AG04450 (cell line): ENCODE measurements around the gene HIVEP3. TPM values are rescaled to one million over a fixed set of nuclear protein-coding genes. Genes with fewer than 3 reads are reported as not detected.

ENCODE experiments used
- CTCF ChIA-PET: fragments of 300-600, 350-600 bp; formaldehyde crosslinking; extraction: SDS; loops from one replicate; lab custom pipeline; 2022; ENCODE audit warnings: antibody characterized with exemption, inconsistent platforms; lab: Charles Lee
- POLR2A ChIA-PET: fragments of 350-600 bp; formaldehyde crosslinking; extraction: SDS; loops from one replicate; lab custom pipeline; 2021; ENCODE audit warnings: antibody characterized with exemption, inconsistent platforms; lab: Yijun Ruan, JAX
- DNase-seq: peaks from one replicate; pipeline ENCODE4 v3.0.0-alpha.2; 2011; ENCODE audit warnings: low read depth, low spot score
- H3K27ac ChIP-seq: one replicate; pipeline ENCODE4 v1.5.1; 2012; ENCODE audit warnings: low read depth, low read length, control low read depth
- H3K27me3 ChIP-seq: one replicate; pipeline ENCODE4 v1.6.0; 2012; ENCODE audit warnings: low read length; ENCODE audit not compliant: control insufficient read depth, insufficient read depth
- H3K4me3 ChIP-seq: 2 replicates; pipeline ENCODE4 v1.5.1; 2011; ENCODE audit warnings: mild to moderate bottlenecking, low read depth, low read length, control low read depth
- H3K9me3 ChIP-seq: 2 replicates; pipeline ENCODE4 v1.5.1; 2012; ENCODE audit warnings: low read length; ENCODE audit not compliant: control insufficient read depth, insufficient read depth
- polyA plus RNA-seq: library from polyadenylated mRNA; depleted of rRNA; stranded (reverse); fragments of >200 nt; gene quantifications from 2 replicates; pipeline ENCODE4 v1.2.3, GENCODE V29; 2011
- TF ChIP-seq, protein P1 (sequence below): IDR thresholded peaks from 2 replicates; pipeline ENCODE4 v1.5.1; 2011; ENCODE audit warnings: low read depth, low read length, control low read depth, inconsistent platforms

Gene HIVEP3
- polyA plus RNA-seq, 1 experiment = 4.8 TPM

DNA sequence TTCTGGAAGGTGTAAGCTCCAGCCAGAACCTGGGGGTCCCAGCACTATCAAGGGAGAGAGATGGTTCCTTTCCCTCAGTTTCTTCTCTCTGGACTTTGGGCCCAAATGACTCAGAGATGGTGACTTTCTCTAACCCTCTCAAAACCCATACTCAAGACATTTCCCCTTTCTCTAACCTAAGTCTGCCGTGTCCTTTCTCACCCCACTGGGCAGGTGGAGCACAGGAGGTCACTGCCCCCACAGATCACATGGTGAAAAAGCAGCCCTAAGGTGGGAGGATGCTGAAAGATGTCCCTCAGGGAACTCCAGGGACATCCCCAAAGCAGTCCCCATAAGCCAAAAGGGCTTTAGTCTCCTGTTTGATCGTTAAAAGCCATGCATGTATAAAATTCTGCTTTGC, 173.7 kb downstream of the HIVEP3 start:
- H3K9me3 ChIP-seq = no peaks in the 10 kb centered on the region
- no peak overlapping the region for H3K27ac ChIP-seq
- CTCF ChIA-PET = no interaction called here
- no peak for DNase-seq
- H3K27me3 ChIP-seq = no peaks in the 10 kb centered on the region
- POLR2A ChIA-PET = no interaction called here
- TF ChIP-seq, protein P1, sequence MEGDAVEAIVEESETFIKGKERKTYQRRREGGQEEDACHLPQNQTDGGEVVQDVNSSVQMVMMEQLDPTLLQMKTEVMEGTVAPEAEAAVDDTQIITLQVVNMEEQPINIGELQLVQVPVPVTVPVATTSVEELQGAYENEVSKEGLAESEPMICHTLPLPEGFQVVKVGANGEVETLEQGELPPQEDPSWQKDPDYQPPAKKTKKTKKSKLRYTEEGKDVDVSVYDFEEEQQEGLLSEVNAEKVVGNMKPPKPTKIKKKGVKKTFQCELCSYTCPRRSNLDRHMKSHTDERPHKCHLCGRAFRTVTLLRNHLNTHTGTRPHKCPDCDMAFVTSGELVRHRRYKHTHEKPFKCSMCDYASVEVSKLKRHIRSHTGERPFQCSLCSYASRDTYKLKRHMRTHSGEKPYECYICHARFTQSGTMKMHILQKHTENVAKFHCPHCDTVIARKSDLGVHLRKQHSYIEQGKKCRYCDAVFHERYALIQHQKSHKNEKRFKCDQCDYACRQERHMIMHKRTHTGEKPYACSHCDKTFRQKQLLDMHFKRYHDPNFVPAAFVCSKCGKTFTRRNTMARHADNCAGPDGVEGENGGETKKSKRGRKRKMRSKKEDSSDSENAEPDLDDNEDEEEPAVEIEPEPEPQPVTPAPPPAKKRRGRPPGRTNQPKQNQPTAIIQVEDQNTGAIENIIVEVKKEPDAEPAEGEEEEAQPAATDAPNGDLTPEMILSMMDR = no peak
- no peak overlapping the region for H3K4me3 ChIP-seq

DNA sequence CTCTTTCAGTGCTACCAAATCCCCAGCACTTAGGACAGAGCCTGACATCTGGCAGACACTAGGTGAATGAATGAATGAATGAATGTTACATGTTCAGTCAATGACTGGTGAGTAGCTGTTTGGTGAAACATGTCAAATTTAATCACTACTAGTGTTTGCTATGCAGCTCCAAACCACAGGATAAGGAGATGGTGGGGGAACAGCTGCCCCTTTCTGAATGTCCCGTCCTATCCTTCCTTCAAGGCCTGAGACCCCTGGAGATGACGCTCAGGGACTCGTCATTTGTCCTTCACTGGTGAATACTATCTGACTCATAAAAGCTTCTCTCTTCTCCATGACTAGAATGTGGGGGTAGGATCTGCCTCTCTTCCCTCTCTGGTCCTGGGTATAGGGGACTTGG, 175.4 kb downstream of the HIVEP3 start:
- no peak for DNase-seq
- TF ChIP-seq, protein P1 = no peak
- CTCF ChIA-PET = no interaction called here
- POLR2A ChIA-PET = no interaction called here
- Histone ChIP-seq H3K9me3 (no peaks in the 10 kb centered on the region; the same call in 1 of the 2 replicates), H3K27me3 (no peaks in the 10 kb centered on the region), H3K27ac (peak overlapping the region; percentile 31), H3K4me3 (no peak overlapping the region)

DNA sequence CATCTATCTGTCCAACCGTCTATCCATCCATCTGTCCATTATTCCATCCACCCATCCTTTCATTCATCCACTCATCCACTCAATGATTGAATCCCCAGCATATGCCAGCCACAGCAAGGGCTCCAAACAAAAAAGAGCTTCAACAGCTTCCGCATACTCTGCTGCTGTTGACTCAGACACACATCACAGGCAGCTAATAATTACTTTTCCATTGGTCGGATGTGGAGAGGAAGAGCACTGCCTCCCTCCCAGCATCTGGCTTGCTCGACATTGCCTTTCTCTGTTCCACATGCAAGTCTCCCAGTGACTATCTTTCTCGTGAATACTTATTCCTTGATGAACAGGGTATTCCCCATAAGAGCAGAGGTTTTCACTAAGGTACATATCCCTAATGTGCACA, 176.5 kb downstream of the HIVEP3 start:
- peak; percentile 66 for DNase-seq
- POLR2A ChIA-PET = interaction anchor here (0.5 to 0.9 kb wide), 3 partner anchors 28 to 69 kb away, joined by 3 to 7 read pairs (median 4); no protein-coding TSS in a partner anchor
- TF ChIP-seq, protein P1 = no peak
- no peak overlapping the region for H3K4me3 ChIP-seq
- peak overlapping the region; percentile 63 for H3K27ac ChIP-seq
- no peaks in the 10 kb centered on the region for H3K27me3 ChIP-seq
- no peaks in the 10 kb centered on the region; the same call in 1 of the 2 replicates for H3K9me3 ChIP-seq
- CTCF ChIA-PET = no interaction called here

DNA sequence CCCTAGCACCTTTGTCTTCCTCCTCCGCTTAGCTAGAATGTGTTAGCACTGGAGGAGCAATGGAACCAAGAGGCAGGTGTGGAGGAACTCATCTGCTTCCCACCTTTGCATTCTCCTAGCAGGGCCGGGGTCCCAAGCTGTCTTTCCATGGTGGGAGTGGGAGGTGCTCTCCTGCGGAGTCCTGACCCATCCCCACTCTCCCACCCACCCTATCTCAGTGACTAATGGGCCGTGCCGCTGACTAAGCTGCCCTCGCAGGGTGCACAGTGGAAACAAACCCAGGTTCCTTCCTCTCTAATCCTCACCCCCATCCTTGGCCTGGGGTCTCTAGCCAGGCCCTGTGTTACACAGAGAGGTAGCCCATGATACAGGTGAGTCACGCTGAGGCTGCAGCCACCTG, 177.5 kb downstream of the HIVEP3 start:
- ChIA-PET POLR2A (no interaction called here), CTCF (no interaction called here)
- TF ChIP-seq, protein P1 = no peak
- H3K27ac ChIP-seq = no peak overlapping the region
- no peak for DNase-seq
- no peaks in the 10 kb centered on the region; the same call in 1 of the 2 replicates for H3K9me3 ChIP-seq
- H3K27me3 ChIP-seq = no peaks in the 10 kb centered on the region
- no peak overlapping the region for H3K4me3 ChIP-seq

DNA sequence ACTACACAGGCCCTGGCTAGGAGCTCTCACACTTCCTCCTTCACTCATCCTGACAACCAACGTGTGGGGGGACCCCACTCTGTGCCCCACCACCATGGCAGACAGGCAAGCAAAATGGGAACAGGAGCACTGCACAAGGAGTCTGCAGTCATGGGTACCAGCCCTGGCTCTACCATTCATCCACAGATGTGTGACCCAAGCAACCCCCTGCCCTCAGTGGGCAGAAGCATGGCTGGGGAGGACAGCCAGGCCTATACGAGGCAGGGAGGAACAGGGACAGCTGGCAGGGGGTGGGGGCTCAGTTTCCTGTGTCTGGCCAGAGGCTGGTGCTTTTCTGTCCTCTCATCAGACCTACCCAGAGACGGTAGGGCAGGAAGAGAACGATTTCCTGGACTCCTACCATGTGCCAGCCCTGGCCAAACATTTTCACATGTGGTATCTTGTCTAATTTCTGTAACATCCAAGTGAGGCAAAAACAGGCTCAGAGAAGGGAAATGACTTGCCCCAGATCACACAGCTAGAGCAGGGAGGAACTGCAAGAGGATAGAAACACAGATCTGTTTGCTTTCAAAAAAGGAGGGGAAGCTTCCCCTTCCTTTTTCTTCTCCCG, 178.0 kb downstream of the HIVEP3 start:
- Histone ChIP-seq H3K27ac (no peak overlapping the region), H3K27me3 (no peaks in the 10 kb centered on the region), H3K9me3 (no peaks in the 10 kb centered on the region; the same call in 1 of the 2 replicates), H3K4me3 (no peak overlapping the region)
- ChIA-PET POLR2A (no interaction called here), CTCF (no interaction called here)
- DNase-seq = no peak
- TF ChIP-seq, protein P1 = no peak
